Measurements from ENCODE around the gene MPC2. TPM values are rescaled to one million over a fixed set of nuclear protein-coding genes. Genes with fewer than 3 reads are reported as not detected.

The MPC2 gene
- total RNA-seq, 4 donors from 2014 or later: 16.2 to 40.1 (median 35.1) TPM

DNA sequence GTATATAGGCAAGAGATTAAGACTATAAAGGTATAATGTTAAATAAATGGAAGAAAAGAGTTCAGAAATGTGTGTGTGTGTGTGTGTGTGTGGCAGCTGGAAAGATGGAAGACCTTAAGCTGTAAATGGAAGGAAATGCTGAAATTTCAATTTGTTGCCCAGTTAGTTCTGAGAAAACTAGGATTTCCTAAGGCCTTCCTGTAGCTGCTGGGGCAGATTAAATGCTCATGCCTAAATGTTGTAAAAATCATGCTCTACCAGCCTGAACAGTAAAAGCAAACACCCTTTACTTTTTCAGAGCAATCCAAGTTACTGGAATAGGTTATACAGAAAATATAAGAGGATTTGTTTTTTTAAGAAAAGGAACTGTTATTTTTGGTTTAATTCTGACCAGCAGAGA, 31.2 kb downstream of the MPC2 start:
- H3K4me3 ChIP-seq (replicated peaks in 1 of 3): no peak overlapping the region

DNA sequence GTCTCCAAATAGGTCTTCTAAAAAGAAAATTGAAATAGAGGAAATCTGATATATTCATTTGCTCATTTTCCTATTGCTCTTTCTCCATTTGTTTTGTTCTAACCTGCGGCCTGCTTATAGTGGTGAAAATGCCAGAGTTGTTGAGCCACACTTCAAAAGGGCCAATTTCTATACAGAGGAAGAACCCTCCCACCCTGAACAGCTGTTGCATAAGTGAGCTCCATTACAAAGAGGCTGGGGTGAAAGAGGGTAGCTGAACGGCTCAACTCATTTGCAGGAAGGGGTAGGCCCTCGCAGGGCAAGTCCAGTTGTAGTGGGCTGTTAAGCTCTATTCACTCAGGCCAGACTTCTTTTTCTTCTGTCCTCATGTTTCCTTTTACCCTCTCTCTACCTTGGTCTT, 31.7 kb downstream of the MPC2 start:
- DNase-seq: no peak
- Histone ChIP-seq H3K4me3 (replicated peaks in 1 of 3) (no peak overlapping the region), H3K9me3 (no peaks in the 10 kb centered on the region), H3K4me1 (peaks cover 15 to 20% of the 10 kb centered on the region in 2 donors), H3K36me3 (no peaks in the 10 kb centered on the region), H3K27me3 (no peaks in the 10 kb centered on the region), H3K27ac (peak overlapping the region in 1 of 3 donors; percentile 31)
- no peak for TF ChIP-seq CTCF (IDR thresholded peaks at IDR 0.05)
- intact Hi-C loops (cut with DNase I): no loop called here
- WGBS, 2 donors: 70 to 77% methylated on average over 3 of the region's 3 CpGs

More for the DNA sequence above, 31.2 kb downstream of the MPC2 start:
- H3K27me3 ChIP-seq: no peaks in the 10 kb centered on the region
- no peaks in the 10 kb centered on the region for H3K36me3 ChIP-seq
- TF ChIP-seq CTCF (IDR thresholded peaks at IDR 0.05) (no peak), POLR2A (IDR thresholded peaks at IDR 0.05) (no peak)
- H3K9me3 ChIP-seq: no peaks in the 10 kb centered on the region
- no peak for DNase-seq
- H3K27ac ChIP-seq: peak overlapping the region in 1 of 3 donors; percentile 31
- intact Hi-C loops (cut with DNase I): no loop called here
- H3K4me1 ChIP-seq: peaks cover 15 to 20% of the 10 kb centered on the region in 2 donors

GRCh38 chr1:167904652-167905130, 32.2 kb downstream of the MPC2 start:
- DNase-seq: peak; percentile 62 to 72
- peaks cover 15 to 20% of the 10 kb centered on the region in 2 donors for H3K4me1 ChIP-seq
- peak overlapping the region in 1 of 3 donors; percentile 31 for H3K27ac ChIP-seq
- no peak for TF ChIP-seq CTCF (IDR thresholded peaks at IDR 0.05)
- no peak for TF ChIP-seq POLR2A (IDR thresholded peaks at IDR 0.05)
- H3K4me3 ChIP-seq (replicated peaks in 1 of 3): no peak overlapping the region
- intact Hi-C loops (cut with DNase I): no loop called here
- no peaks in the 10 kb centered on the region for H3K36me3 ChIP-seq
- no peaks in the 10 kb centered on the region for H3K9me3 ChIP-seq
- WGBS, 2 donors: 22 to 33% methylated on average over 4 of the region's 4 CpGs
- H3K27me3 ChIP-seq: no peaks in the 10 kb centered on the region

GRCh38 chr1:167900907-167901306, 36.0 kb downstream of the MPC2 start:
- Histone ChIP-seq H3K27me3 (no peaks in the 10 kb centered on the region), H3K27ac (no peak overlapping the region), H3K9me3 (no peaks in the 10 kb centered on the region), H3K4me3 (replicated peaks in 1 of 3) (no peak overlapping the region), H3K4me1 (peaks cover 20 to 21% of the 10 kb centered on the region in 2 donors), H3K36me3 (no peaks in the 10 kb centered on the region)
- intact Hi-C loops (cut with DNase I): no loop called here
- 94 to 97% methylated on average over 4 of the region's 4 CpGs for WGBS, 2 donors
- DNase-seq: no peak
- TF ChIP-seq POLR2A (IDR thresholded peaks at IDR 0.05) (no peak), CTCF (IDR thresholded peaks at IDR 0.05) (no peak)

DNA sequence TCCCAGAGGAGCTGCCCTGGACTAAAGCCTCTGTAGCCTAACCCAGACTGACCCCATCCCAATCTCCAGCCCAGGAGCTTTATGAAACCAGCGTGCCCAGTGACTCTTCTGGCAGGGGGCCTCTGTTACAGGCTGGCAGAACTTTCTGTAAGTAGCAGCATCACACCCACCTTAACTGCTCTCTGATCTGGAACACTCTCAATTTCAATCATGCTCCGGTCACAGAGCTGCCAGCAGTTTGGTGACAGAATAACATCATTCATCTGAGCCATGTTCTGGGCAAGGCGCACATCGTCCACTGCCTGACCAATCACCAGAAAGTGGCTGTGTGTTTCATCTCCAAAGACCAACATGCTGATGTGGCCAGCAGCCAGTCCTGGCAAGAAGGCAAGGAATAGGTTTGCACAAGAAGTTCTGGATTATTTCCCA, 37.6 kb downstream of the MPC2 start:
- 14 to 27% methylated on average over 3 to 4 of the region's 4 CpGs for WGBS, 2 donors

More for the DNA sequence above, 37.6 kb downstream of the MPC2 start:
- intact Hi-C loops (cut with DNase I): no loop called here
- H3K27me3 ChIP-seq: no peaks in the 10 kb centered on the region
- TF ChIP-seq CTCF (IDR thresholded peaks at IDR 0.05) (no peak), POLR2A (IDR thresholded peaks at IDR 0.05) (no peak)
- no peak overlapping the region for H3K27ac ChIP-seq
- H3K36me3 ChIP-seq: no peaks in the 10 kb centered on the region
- H3K9me3 ChIP-seq: no peaks in the 10 kb centered on the region
- no peak overlapping the region for H3K4me3 ChIP-seq (replicated peaks in 1 of 3)
- peak; percentile 64 to 71 for DNase-seq
- peaks cover 5 to 9% of the 10 kb centered on the region in 2 donors for H3K4me1 ChIP-seq
